ELR (cell line): Measurements from ENCODE around the gene WLS.
"Not testable (repeated sequence)": the region's sequence is repeated elsewhere in the genome, so short reads cannot be mapped to it uniquely, and the experiment has no call there.

Experiments used
- DNase-seq: peaks from one replicate; pipeline ENCODE4 v3.0.0-alpha.2; 2015; ENCODE audit warnings: low read depth

Gene WLS

DNA sequence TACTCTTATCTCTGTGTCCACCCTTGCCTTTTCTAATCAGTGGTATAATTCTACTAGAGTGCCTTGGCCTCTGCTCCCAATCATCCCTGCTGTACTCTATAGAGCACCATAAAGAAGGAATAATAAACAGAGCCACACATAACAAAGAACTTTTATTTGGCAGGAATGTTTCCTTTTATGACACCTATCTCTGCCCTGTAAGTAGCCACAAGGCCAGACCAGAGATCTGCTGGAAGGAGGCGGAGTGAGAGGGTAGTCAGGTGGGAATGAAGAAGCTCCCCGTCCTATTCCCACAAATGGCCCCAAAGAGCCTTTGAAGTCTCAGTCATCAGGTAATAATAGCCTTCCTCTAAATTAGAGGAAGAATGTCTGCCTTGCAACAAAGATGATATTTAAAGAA lies 32.7 kb downstream of the WLS start:
- DNase-seq = no peak

DNA sequence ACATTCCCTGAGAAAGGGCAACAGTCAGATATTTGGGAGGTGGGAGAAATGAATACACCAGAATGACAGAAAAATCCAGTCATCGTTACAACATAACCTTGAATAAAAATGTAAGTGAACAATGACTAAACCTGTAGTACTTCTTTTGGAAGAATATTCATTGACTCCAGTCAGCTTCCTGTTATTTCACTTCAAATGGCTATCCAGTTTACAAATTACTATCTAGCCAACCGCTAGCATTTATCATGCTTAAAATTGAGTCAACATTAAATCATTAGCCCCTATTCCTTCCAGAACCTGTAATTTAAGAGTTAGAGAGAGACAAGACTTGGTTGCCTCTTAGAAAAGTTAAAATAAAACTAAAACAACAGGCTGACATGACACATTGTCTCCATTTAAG lies 33.6 kb downstream of the WLS start:
- peak; percentile 79 for DNase-seq

DNA sequence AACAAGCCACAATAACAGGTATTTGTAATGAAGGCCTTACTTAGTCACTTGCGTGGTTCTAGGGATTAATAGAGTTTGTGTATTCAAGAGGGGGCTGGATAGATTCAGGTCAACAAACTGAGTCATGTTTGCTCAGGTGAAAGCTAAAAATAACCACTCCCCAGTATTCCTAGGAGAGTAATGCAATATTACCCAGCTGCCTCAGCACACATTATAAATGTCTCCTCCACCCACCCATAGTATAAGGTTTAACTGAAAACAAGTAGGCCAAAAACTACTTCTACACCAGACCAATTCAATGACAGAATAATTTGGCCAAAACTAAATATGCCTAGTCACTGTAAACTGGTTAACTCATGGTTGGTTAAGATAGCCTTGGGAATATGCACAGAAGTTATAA lies 34.4 kb downstream of the WLS start:
- DNase-seq = no peak

DNA sequence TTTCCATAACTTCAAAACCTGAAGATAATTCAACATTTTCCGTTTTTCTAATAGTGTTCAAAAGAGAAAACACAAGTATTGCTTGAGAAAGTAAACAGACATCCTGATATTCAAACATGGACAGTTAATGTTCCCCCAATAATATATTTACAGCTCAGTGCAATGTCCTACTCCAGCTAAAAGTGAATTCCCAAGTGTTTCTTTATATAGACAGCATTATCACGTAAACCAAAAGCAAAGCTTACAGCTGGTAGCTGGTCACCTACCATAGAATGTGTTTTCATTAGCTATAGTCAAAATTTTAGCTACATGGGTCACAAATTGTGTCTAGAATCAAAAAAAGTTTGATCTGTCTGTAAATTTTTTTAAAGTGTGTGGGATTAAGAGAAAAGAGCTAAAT lies 34.9 kb downstream of the WLS start:
- DNase-seq = no peak

DNA sequence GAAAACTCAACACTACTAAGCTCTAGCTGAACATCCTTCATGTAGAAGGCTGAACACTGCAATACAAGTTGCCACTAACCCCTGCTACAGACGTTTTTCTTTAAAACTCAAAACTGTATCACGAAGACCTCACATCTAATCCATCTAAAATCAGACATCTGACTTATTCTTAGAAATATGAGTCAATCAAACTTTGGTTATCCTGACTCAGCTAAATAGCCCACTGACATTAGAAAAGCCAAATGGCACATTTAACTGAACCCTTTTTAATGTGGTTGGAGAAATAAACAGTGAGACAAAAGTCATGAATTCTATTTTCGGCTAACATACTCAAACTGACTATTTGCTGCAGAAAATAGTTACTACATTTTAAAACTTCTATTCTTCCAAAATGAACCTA lies 35.6 kb downstream of the WLS start:
- DNase-seq = no peak

DNA sequence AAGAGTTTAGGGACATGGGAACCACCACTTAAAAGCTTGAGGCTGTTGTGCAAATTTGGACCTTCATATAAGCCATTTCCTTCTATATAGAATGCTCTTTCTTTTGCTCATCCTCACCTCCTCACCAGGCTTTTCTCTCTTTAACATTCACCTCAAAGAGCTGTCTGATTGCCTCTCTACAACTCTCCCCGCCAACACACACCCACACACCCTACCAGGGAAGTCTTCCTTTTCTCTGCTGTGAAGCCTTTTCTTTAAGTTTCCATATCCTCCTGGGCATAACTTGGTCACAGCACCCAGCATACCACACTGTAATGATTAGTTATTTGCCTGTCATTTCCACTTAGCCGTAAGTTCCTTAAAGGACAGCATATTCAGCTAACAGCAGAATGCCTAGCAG lies 40.6 kb downstream of the WLS start:
- no peak for DNase-seq

DNA sequence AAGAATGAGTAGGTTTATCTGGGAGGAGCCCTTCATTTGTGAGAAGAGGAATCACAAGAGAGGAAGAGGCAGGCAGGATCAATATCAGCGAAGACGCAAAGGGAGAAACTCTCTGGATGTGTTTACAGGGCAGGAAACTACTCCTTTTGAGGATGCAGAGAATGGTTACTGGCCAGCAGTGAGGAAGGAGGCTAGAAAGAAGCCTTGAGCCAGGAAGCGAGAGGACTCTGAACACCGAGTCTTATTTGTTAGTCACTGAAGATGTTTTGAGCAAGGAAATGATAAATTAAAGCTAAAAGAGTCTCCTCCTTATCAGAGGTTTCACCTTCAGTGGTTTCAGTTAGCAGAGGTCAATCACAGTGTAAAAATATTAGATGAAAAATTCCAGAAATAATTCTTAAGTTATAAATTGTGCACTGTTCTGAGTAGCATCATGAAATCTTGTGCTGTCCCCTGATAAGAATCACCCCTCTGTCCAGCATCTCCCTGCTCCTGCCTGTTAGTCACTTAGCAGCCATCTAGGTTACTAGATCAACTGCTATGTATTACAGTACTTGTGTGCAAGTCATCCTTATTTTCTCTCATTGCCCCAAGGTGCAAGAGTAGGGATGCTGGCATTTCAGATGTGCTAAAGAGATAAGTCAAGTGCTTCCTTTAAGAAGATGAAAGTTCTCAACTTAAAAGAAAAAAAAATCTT lies 43.5 kb downstream of the WLS start:
- no peak for DNase-seq

DNA sequence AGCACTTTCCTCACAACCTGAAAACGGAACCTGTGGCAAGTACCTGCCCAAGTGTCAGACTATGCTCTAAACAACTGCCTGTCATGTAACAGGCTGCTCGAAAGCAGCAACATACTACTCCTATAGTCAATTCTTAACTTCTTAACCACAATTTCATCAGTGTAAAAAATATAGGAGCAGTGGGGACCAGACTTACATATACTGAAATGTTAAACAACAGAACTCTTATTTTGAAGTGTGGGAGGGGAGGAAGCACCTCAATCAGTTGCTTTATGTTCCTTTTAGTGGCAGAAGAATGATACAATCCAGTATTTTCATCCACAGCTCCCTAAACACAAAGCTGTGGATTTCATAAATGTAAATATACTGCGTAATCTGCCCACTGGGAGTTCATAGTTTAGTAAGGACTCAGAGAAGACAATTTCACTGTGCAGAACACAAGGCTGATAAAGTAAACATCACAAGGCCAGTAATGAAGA lies 44.2 kb downstream of the WLS start:
- no peak for DNase-seq

DNA sequence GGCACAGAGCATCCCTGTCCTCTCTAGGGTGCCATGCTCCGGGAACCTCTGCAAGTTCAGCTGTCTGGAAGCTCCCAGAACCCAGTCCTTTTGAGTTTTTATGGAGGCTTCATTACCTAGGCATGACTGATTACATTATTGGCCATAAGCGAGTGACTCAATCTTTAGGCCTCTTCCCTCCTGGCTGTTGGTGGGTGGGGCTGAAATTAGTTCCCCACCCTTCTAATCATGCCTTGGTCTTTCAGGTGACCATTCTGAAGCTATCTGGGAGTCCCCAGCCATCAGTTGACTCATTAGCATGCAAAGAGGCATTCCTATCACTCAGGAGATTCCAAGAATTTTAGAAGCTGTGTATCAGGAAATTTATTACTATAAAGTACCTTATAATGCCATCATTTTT lies 46.6 kb downstream of the WLS start:
- peak; percentile 46 for DNase-seq

DNA sequence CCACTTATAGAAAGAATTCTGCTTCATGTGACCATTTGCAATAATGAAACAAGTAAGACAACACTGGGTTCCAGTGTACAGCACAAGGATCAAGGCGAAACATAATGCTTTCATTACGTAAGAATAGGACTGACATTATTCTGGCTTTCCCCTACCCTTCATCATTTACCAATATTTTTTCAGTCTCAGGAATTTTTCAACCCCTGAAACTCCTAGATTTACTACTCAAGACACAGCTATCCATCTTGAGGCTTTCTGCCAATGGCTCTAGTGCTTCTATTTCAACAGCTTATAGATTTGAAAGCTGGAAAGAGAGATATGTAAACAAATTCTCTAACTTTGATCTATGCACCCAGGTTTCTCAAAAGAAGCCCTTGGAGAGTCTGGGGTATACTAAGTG lies 48.4 kb downstream of the WLS start:
- no peak for DNase-seq

DNA sequence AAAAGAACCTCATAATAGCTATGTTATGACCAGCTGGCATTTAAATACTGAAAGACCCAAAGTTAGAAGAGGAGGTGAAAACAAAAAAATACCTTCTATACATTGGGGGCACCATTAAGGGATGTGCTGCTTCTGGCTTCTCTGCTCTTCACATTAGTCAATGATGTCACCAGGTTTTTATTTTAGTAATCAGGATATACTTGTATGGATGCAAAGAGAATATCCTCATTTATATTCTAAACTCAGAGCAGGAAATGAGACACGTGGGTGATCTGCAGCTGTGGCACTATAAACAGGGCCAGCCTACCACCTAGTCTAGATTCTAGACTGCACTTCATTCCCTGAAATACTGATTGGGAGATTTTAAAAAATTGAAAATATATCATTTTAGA lies 51.2 kb downstream of the WLS start:
- no peak for DNase-seq

DNA sequence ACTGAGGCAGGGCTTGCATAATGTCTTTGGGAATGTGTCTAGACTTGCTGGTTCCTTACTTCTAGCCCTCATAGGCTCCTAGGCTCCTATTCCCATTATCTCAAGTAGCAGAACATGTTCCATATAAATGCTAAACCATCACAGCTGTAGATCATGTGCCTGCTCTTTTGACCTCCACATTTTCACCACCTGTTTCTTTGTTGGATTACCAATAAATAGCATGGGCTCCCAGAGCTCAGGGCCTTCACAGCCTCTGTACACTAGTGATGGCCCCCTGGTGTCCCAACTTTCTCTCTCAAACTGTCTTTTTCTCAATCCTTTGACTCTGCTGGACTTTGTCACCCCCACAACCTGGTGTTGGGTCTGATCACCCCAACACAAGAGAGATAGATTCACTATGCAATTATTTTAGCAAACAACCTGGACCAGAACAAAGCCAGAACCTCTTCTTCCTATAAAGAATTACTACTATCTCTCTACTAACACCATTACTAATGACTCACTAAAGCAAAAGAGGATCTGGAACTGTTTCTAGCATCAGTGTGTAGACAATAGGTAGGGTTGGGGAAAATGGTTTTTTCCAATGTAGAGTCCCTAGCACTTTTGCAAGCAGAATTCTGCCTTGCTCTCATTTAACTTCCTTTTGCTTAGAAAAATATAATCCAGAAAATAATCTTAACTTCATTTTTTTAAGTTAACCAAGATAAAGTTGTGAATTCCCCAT lies 51.7 kb downstream of the WLS start:
- DNase-seq = no peak

DNA sequence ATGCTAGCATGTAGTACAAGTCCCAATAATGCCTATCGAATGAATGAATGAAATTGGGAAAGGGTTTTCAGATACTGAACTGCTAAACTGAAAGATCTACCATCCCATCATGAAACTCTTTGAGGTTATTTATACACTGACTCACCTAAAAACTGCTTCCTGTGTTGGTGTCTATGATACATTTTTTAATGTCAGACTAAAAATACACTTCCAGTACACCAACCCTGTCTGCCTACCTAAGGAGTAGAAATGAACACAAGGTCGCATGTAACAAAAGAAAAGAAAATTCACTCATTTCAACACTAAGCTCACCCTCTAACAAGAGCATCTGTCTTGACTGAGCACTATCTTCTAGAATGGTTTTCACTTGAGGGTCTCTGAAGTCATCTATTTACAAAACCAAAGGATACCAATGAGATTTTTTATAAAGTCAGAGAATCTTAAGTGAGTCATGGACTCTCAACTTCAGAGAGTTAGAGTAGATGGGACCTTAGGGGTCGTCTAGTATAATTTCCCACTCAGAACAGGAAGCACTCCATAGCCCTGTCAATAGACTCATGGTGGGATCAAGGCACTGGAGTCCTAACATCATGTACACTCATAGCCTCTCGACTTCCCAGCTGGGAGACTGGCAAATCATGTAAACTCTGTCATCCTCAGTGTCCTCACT lies 53.4 kb downstream of the WLS start:
- DNase-seq = peak; percentile 78

DNA sequence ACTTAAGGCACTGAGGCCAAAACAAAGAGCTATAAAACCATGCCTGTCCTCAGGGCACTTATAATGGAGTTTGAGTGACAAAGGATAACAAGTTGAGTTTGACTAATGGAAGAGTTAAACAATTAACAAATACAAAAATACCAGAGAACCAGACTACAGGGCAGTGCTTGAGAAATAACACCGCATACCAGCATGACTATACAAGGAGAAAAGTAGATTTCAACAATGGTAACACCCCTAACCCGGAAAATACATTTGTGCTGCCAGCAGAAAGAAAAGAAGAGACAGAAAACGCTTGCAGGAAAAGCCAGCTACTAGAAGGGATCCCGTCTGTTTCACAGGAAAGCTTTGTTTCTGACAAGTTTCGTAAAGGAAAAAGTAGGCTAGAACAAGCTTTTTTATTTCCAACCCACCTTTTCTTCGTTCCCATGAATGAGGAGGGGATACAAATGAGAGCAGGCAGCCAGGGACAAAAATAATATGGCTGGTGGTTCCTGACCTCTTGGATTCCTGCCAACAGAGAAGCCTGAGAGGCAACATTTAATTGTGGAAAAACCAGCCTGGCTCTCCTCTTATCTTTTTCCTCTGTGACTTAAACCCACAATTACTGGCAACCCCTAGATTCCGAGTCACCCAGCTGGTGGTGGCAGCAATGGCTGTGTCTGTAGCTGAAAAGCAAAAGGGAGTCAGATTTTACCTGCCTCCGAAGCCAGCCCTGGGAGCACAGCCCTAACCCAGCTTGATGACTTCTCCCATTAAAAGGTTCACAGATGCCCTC lies 56.5 kb downstream of the WLS start:
- DNase-seq = no peak

DNA sequence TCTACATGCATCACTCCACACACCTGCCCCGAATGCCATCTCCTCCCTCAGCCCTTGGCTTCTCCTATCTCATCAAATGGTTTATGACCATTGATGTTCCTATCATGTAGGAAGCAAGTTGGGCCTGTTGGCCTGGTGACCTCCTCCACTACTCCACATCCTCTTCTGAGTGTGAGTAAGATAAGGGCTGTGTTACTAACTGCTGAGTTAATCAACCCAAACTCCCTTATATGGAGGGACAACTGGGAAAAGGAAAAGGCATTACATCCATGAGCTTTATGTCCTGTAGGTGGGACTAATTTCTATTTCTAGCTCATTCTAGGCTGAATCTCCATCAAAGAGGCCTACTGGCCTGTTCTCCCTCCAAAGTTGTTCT lies 57.6 kb downstream of the WLS start:
- DNase-seq = peak; percentile 87

DNA sequence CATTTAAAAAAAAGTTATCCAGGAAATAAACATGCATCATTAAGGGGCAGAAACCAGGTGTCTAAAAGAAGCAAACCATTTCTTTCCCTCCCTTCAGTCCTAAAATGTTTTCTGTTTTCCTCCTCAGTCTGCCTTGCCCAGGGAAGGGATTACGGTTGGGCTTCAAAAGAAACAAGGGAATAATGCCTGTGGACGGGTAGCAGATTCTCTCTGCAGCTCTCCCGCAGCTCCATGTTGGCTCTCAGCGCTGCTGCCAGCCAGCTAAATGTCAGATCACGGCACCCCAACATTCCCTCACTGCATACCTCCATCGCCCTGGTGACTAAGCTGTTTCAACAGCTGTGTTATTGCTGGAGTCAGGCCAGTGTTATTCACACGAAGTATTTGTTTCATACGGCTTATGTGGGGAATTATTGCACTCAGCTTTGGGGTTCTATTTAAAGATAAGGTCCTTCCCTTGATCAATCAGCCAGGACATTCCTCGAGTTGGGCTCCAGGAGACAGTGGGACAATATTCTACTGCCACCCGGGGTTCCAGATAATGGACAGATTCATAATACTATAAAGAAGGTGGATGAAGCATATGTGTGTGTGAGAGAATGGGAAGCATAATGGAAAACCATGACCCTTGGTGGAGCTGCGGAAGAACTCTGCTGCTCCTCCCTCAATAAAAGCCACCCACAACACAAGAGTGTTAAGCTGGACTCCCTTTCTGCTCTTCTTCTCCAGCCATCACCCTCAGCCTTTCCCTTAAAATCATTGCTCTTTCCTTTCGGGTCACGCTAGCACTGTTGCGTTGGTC lies 58.2 kb downstream of the WLS start:
- DNase-seq = peak; percentile 94

DNA sequence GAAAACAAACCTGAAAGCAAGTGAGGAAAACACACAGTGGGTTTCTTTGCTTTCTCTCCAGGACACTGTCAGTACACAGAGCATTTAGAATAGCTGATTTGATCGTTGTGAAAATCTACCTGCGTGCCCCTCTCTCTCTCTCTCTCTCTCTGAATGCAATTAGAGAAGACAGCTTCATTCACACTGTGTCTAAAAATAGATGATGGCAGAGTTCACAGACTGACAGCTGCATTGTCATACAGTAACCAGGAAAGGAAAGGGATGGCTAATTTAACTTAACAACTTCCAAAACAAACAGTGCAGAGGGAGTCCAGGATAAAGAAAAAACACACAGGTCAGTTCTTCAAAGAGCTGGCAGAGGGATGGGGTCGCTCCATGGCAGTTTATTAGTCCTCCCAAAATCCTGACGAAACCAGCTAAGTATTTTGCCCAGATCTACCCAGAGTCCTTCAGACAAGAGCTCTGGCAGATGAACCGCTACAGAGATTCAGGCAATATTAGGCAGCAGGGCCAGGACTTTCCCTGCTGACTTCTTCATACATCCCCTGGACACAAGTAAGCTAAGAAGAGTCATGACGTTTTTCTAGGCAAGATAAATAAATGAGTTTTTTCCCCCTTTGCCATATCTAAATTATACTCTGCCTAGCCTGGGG lies 58.9 kb downstream of the WLS start:
- no peak for DNase-seq

DNA sequence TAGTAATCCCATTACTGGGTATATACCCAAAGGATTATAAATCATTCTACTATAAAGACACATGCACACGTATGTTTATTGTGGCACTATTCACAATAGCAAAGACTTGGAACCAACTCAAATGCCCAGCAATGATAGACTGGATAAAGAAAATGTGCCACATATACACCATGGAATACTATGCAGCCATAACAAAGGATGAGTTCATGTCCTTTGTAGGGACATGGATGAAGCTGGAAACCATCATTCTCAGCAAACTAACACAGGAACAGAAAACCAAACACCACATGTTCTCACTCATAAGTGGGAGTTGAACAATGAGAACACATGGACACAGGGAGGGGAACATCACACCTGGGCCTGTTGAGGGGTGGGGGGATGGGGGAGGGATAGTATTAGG lies 60.5 kb downstream of the WLS start:
- DNase-seq = not testable (repeated sequence)

DNA sequence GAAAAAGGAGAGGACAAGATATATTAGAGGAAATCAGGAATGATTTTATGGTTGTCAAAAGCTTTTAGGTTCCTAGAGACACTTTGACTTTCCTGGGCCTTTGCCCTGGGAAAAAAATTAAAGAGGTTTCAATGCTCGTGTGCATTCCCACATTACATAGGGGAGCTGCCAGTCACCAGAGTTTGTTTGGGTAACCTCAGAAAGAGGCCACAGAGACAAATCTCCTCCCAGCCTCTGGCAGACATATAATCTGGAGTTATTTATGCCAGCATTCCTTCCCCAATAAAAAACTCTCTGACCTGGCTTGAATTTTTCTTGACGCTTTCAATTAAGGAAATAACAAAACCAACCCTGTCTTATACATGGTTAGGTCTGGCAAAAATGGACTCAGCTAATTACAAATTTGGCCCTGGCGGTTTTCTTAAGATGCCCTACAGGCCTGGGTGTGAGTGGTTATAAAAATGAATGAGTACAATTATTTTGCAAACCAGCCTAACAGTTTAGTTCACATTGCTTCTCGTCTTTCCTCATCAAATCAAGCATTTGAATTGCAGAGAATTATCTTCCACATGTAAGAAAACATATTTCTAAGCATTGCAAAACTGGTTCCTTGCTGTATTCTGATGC lies 63.7 kb downstream of the WLS start:
- DNase-seq = no peak

DNA sequence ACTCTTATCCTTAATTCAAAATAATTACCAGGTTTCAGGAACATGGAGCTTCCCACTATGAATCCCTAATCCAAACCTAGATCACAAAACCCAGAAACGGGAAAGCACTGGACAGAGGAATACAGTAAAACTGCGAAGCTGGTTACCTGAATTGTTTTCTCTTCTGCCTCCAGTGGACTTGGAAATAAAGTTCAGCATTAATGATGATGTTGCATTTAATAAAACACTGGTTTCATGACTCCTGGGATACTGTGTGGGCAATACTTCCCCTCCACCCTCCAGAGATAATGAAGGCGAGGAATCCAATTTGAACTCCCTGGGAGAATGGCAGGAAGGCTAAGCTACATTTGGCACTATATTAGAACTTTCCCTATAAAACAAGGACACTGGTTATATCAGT lies 65.1 kb downstream of the WLS start:
- no peak for DNase-seq

DNA sequence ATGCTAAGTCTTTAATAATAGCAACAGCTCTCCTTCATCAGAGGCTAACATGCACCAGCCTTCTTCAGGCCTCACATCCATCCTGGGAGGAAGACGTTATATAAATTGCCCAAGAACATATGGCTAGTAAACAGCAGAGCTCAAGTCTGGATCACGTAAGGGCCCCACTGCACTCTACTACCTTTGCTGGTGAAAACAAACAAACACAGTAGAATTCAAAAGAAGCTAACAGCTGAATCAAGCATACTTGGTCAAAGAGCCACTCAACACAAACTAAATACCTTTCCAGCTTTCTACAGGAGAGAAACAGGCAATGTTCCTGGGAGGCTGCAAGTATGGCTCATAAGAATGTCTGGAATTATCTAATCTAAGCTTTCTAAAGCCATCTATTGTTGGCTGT lies 66.0 kb downstream of the WLS start:
- no peak for DNase-seq
